ENCODE results near the gene PERCC1.
"Not testable (repeated sequence)": the region's sequence is repeated elsewhere in the genome, so short reads cannot be mapped to it uniquely, and the experiment has no call there.

PERCC1 gene

DNA sequence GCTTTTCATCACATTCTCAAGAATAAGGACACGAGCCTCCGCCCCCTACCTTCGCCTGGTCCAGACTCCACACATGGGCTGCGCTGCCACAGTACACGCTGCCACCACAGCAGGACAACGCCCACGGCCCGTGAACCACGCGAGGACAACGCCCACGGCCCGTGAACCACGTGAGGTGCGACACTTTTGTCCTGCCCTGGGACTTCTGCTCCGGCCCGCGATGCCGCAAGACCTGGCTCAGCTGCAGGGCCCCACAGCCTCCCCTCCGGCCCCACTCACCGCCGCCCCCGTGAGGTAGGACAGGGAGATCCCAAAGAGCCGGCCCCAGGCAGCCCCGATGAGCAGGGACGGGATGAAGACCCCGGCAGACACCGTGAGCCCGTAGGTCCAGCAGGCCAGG, 19.3 kb downstream of the PERCC1 start:
- DNase-seq (ENCODE audit: low spot score), result no peak

DNA sequence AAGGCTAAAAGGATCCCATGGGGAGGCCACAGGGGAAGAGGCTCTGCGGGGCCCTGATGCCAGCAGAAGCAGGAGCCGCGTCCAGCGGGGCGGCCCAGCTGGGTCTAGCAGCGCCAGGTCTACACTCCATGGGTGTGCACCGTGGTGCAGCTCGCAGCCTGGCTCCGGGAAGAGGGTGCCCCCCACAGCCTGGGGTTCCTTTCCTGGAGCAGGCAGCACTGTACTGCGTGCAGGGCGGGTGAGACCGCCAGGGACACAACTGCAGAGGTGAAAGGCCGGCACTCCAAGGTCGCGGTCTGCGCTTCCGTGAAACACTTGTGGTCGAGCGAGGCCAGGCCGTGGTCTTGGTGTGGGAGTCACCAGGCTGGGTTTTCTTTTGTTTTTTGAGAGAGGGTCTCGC, 20.0 kb downstream of the PERCC1 start:
- DNase-seq (ENCODE audit: low spot score), result no peak

DNA sequence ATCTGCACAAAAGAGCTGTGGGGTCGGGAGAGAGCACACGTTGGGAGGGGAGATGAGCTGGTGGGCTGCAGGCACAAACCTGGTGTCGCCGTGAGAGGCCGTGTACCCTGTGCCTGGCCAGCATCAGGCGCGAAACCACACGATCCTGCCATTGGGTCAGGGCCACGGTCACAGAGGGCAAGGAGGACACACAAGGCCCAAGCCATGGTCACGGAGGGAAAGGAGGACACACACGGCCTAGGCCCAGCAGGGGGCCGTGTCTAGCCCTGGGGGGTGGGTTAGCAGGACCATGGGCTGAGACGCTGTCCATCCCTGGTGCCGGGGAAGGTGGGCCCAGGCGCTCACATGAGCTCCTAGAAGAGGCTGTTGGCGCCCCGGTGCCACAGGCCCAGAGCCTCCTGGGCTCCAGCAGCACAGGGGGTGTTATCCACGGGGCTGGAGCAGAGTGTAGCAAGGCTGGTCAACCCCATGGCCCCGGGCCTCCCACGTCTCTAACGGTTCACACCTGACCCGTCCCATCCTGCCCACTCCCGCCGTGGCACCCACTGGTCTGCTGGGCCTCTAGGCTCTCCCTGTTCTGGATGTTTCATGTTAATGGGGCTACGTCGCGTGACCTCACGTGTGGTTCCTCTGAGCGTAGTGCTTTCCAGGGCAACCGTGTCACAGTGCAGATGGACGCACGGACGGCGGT, 21.0 kb downstream of the PERCC1 start:
- no peak for DNase-seq (ENCODE audit: low spot score)

DNA sequence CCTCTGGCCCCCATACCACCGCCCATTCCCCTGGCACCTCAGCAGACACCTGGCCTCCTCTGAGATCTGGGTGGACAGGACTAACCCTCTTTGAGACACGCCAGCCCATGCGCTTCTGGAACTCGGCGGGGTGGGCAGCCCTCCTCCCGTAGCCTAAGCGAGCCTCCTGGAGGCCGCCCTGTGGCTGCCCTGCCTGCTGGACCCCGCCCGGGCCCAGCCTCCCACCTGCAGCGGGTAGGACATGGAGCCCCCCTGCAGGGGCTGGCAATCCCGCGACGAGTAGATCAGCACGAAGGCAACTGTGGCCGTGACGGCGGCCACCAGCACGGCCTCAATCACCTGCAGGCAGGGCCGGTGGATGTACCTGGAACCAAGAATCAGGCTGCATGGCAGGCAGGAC, 21.7 kb downstream of the PERCC1 start:
- no peak for DNase-seq (ENCODE audit: low spot score)

DNA sequence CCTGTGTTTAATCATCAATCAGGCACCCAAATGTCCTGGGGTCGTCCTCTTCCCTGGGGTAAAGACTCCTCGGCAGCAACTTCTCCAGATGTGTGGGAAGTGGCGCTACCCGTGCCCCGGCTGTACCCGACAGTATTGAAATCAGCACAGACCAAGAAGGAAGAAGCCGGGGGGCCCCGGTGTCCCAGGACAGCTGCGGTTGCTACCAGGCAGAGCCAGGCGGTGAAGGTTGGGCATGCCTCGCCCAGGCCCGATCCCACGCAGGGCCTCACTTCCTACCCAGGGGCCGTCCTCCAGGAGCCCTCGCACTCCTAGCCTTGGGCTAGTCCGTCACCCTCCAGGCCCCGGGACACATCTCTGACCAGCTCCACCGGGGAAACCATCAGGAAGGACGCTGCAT, 22.4 kb downstream of the PERCC1 start:
- no peak for DNase-seq (ENCODE audit: low spot score)

DNA sequence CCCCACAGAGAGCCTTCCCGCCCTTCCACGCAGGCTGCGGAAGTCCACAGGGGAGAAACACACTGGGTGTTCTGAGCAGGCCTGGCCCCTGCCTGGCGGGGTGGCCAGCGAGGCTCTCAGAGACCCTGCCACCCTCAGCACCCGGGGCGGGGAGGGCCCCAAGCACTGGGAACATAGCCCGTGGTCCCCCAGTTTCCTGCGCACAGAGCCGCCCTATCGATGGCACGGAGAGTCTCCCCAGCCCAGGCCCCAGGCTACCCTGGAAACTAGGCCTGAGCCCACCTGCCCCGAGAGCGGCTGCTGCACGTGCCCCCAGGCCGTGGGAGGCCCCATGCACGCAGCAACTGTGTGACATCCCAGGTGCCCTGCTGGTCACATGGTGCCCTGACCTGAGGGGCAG, 23.7 kb downstream of the PERCC1 start:
- DNase-seq (ENCODE audit: low spot score), result no peak

DNA sequence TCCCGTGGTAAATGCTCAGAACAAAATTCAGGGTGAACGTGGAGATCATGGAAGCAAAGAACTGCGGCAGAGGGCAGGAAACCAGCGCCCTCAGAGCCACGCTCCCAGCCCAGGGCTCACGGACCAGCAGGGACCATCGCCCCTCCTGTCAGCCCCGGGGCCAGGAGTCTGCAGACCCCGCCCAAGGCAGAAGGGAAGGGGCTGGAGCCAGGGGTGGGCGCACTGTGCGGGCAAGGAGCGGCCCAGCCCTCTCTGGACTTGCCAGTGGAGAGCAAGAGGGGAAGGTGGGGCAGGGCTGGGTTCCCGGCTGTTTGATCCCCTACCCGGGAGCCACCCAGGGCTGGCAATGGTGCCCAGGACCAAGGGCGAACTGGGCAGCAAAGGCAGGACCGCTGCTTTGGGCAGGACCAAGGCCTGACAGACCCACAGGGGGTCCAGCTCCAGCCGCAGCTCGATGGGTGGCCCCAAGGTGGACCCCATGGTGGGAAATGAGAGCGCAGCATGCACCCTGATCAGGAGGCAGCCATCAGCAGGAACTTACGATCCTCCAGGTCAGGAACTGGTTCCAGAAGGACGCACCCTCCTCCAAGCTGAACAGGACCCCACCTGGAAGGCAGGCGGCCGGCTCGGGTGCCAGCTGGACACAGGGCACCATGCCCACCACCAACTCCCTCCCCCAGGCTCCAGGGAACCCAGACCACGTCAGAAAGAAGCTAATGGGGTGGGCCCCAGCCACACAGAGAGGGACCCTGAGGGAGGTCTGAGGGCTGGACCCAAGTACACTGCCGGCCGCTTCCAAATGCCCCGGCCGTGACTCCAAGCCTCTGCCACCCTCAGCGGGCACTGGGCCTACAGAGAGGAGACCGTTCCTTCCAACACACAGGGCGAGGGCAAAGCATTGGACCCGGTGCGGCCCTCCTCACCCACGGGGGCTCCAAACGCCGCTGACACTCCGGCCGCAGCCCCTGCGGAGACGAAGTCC, 24.6 kb downstream of the PERCC1 start:
- DNase-seq (ENCODE audit: low spot score), result no peak

DNA sequence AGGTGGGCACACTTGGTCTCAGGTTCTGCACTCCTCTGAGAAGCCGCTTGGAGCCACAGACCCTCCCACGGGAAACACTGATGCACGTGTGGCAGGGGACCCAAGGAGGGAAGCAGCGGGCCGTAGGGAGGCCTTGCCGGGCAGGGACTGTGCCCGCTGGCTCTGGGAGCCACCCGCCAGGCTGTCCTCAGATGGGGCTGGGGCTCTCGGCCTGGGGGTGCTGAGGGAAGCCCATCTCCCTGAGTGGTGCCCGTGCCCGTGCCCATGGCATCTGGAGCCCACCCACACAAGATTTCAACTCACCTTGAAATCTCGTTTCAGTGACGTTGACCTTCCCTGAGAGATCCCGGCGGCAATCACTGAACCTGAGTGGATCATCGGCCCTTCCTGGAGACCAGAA, 26.1 kb downstream of the PERCC1 start:
- no peak for DNase-seq (ENCODE audit: low spot score)

DNA sequence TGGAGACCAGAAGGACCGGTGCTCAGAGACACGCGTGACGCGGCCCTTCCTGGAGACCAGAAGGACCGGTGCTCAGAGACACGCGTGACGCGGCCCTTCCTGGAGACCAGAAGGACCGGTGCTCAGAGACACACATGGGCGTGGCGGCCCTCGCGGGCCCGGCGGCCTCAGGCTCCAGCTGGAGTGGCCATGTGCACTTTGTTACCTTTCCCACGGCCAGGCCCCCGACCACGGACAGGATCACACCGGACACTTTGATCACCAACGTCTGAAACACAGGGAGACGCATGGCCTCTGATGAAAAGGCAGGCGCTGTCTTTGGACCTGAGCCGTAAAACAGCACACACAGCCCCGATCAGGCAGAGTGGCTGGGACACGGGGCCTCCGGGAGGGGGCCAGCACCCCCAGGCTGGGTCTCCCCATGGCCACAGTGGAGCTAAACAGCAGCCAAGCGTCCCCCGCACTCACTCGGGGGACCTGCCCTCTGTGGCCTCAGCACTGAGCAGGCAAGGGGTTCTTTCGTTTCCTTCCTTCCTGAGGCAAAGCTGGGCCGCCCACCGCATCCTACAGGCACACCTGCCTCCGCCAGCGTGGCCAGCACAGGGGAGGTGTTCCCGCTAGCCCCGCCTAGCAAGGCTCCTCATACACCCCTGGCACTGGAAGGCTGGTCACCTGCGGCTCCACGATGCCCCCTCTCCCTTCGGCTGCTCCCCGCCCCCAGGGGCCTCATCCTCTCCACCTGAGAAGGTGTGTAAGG, 26.8 kb downstream of the PERCC1 start:
- no peak for DNase-seq (ENCODE audit: low spot score)

DNA sequence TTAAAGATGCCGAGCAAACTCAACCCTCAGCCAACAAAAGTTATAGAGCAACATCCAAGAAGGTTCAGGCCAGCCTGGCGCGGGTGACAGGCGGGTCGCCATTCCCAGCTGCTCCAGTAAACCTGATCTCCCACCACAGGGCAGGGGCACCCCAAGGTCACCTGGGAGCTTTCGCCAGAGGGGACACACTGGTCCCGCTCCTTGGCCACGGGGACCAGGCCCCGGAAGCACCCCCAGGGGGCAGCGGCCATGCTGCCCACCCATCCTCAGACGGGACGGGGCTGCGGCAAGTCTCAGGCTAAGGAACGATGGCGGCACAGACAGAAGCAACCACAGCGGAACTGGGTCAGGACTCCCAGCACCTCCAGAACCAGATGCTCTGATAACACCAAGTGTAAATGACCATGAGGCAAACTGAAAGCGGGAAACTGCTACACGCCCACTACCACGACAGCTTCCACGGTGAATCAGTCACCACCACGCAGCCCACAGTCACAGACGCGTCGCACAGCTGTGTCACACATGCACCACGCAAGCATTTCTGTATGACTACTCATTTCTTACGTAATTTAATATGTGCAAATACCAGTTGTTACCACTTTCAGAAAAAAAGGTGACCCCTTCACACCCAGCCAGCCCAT, 27.6 kb downstream of the PERCC1 start:
- DNase-seq (ENCODE audit: low spot score), result no peak

DNA sequence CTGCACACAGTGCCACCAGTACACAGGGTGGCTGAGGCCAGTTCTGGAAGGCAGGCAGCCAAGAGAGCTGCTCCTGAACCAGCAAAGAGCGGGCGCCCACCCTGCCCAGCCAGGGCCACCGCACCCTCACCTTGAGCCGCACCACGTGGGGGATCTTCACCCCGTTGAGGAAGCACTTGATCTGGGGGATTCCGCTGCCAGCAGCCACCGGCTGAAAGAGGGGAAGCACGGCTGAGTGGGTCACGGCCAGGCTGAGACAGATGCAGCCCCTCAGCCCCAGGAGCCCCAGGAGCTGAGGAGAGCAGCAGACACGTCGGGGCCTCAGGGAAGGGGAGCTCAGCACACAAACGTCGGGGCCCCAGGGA, 28.1 kb downstream of the PERCC1 start:
- DNase-seq (ENCODE audit: low spot score), result no peak

DNA sequence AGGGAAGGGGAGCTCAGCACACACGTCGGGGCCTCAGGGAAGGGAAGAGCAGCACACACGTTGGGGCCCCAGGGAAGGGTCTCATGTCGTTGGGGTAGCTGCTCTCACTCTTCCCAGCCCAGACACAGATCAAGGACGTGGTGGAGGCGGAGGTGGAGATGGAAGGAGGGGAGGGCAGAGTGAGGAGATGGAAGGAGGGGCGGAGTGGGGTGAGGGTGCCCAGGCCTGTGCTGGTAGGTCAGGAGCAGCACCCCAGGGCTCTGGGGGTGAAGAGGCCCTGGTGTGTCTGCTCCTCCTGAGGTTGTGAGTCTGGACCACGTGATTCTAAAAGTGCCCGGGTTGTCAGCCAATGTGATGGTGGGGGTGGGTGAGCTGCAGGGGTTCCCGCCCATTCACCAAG, 29.1 kb downstream of the PERCC1 start:
- no peak for DNase-seq (ENCODE audit: low spot score)

DNA sequence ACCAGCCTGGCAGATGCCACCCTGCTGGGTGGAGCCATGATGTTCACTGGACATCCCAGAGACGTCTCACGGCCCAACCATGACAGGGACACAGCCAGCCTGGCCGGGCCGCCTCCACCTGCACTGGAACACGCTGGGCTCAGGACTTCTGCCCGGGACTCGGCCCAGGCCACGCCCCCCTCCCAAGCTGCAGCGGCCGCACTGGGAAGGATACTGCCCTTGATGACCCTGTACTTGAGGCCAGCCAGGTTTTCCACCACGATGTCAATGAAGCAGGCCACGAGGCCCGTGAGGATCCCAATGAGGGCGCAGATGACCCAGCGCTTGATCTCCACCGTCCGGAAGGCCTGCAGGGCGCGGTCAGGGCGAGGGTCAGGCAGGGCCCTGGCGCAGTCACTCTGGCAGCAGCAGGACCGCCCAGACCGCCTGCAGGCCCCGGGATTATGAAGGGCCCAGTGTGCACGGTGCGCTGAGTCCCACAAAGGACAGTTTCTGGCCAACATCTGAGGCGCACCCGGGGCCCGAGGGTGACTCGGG, 29.8 kb downstream of the PERCC1 start:
- DNase-seq (ENCODE audit: low spot score), result no peak

DNA sequence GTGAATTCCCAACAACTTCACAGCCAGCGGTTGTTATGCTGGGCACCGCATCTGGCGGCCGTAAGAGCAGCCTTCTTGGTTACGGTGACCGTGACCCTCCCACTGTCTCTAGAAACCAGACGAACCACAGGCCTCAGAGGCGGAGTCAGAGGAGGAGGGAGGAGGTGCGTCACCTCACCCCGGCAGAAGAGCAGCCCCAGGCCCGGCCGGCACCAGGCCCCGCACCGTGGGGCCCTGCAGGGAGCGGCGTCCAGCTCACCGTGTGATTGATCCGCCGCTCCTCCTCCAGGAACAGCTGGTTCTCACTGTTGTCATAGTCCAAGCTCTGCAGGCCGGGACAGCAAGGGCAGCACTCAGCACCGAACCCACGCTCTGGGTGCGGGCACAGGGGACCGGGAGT, 30.3 kb downstream of the PERCC1 start:
- DNase-seq (ENCODE audit: low spot score), result no peak

DNA sequence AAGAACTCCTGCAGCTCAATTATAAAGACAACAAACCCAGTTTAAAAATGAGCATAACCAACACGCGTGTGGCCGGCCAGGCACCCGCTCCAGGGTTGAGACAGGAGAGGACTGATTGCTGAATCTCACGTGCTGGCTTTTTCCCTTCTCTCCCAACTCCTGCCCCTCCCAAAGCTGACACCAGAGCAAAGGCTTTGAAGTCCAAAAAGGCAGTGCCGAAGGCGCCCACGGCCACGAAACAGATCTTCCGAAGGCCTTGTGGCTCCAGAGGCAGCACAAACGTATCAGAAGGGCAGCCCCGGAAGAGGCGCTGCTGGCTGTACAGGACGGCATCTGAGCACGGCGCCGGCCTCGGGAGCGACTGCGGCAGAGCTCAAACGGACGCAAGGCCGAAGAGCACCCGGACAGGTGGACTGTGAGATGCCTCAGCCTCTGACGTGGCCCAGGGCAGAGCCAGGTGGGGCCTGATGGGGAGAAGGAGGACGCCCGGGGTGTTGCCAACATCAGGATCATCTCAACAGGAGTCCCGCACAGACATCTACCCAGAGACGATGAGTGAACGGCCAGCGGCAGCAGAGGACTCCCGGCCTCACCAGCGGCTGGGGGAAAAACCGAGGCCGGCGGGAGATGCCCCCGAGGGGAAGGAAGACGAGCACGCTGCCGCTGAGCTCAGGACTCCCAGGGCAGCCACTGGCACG, 33.5 kb downstream of the PERCC1 start:
- DNase-seq (ENCODE audit: low spot score), result no peak

DNA sequence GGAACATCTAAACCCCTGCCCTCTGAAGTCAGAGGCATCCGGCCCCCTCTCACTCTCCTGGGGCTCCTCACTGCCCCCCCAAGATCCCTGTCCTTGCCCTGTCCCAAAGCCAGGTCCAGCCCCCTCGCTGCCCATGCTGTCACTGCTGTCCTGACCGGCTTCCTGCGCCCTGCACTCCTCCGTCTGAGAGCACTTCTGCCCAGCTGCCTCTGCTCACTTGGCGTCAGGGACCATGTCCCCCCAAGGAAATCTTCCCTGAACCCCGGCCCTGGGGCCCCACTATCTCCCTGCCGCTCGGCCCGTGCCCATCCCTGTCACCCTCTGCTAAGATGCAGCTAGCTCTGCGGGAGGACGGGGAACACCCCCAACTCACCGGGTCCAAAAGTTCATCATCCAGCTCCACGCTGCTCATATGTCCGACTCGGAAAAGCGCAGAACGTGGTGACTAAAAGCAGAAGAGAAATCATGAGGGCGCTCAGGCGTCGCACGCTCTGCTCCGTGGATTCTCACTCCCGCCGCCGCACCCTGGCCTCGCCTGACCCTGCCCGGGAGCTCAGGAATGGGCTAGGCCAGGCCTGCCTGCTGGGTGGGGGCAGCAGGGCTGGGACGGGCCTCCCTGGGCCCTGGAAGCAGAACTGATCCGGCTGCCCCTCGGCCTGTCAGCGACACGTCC, 34.2 kb downstream of the PERCC1 start:
- DNase-seq (ENCODE audit: low spot score), result no peak

DNA sequence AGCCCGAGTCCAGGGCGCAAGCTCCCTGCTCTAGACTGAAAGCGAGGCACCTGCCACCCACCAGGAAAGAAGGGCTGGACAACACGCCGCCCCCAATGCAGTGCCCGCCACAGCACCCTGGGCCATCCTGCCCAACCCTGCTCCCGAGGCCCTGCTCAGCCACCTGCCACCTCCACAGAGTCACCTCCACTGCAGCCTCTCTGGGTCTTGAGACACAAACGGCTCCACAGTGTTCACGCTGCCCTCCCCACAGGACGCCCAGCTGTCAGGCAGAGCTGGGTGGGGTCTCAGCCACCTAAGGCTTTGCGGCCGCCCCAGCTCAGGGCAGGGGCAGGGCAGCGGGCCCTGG, 34.7 kb downstream of the PERCC1 start:
- DNase-seq (ENCODE audit: low spot score), result no peak

DNA sequence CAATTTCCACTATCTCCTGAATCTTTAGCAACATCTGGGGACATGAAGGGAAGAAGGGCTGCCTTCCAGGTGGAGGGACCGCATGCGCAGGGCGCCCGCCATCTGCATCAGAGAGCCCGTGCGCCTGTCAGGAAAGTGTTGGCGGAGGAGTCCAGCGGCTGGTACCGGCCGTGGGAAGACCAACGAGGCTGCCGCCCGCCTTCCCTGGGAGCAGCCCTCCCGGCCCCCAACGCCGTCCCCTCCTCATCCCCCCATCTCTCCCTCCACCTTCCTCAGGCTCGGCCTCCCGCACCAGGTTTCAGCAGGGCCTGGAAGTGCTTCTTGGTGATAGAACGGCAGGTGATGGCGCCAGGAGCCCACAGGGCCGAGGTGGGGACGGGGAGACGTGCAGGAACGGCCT, 35.2 kb downstream of the PERCC1 start:
- DNase-seq (ENCODE audit: low spot score), result no peak

DNA sequence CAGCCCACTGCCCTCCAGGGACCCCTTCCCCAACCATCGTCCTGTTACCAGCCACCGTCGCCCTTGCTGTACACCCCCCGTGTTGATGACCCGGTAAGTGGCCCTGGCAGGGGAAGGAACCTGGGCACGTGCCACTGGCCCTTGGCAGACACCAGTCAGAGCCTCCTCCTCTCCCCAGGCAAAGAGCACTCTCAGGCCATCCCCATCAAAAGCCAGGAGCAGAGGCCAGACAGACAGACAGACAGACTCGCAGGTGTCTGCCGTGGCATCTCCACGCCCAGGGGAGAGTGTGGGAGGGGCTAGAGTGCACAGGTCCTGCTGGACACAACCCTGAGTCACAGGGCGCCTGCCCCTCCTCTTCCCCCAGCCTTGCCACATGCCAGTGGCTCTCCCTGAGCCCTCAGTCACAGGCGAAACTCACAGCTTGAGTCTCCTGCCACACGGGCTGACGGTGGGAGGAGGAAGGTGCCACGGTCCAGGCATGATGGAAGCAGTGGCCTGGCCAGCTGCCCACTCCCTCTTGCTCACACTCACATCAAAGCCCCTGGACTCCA, 36.2 kb downstream of the PERCC1 start:
- no peak for DNase-seq (ENCODE audit: low spot score)

DNA sequence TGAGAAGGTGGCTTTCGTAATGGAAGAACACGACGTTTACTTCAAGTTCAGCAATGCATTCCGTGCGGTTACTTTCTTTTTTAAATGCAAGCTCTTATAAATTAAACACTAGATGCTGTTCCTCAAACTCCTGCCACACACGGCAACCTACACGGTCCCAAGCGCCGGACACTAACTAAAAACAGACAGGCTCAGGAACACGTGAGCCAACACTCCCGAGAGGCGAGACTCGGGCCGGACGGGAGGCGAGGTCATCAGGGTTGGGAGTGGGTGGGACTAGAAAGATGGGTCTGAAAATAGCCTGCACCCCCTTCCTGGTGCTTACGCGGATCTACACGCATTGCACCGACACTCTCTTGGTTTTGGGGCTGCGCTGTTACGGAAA, 37.5 kb downstream of the PERCC1 start:
- DNase-seq (ENCODE audit: low spot score), result no peak

DNA sequence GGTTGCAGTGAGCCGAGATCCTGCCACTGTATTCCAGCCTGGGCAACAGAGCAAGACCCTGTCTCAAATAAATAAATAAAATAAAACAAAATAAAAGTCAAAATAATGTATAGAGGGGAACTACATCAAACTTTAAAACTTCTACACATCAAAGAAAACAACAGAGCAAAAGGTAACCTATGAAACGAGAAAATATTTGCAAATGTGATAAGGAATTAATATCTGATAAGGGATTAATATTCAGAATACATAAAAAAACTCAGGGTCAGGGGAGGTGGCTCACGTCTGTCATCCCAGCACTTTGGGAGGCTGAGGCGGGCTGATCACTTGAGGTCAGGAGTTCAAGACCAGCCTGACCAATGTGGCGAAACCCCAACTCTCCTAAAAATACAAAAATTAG, 38.3 kb downstream of the PERCC1 start:
- not testable (repeated sequence) for DNase-seq (ENCODE audit: low spot score)
